Thoracic aorta (tissue), 2 donors: ENCODE data around the gene MVB12B. TPM values are rescaled to one million over a fixed set of nuclear protein-coding genes. Genes with fewer than 3 reads are reported as not detected.
A peak's percentile ranks its signal among the peaks of the same experiment; 100 is the strongest.

Experiments
- ATAC-seq: fragments of 150-250 bp; one replicate; pipeline ENCODE4 v1.8.0; 2017; ENCODE audit warnings: low read depth; ENCODE audit not compliant: insufficient number of reproducible peaks, low FRiP score
- DNase-seq: peaks from one replicate; pipeline ENCODE4 v3.0.0-alpha.2; 2020; ENCODE audit warnings: low spot score
- H3K27ac ChIP-seq, 2 donors: fragments of 200-600 bp; sonication (generic); 1 replicate in 1 of 2; 2 replicates in 1 of 2; pipeline ENCODE4 v1.5.1; 2016; ENCODE audit warnings: mild to moderate bottlenecking in 2 of 2, moderate library complexity in 2 of 2
- H3K27me3 ChIP-seq: fragments of 200-600 bp; sonication (generic); replicated peaks from 2 replicates; pipeline ENCODE4 v1.6.0; 2016; ENCODE audit warnings: mild to moderate bottlenecking; ENCODE audit not compliant: insufficient read depth
- H3K36me3 ChIP-seq: fragments of 200-600 bp; sonication (generic); one replicate; pipeline ENCODE4 v1.5.1; 2016
- H3K4me1 ChIP-seq, 2 donors: fragments of 200-600 bp; sonication (generic); 1 replicate in 1 of 2; 2 replicates in 1 of 2; pipeline versions ENCODE4 v1.5.1 to v1.6.0; 2016; ENCODE audit warnings: low read depth in 2 of 2, mild to moderate bottlenecking in 1 of 2; ENCODE audit not compliant: control insufficient read depth in 1 of 2
- H3K4me3 ChIP-seq: fragments of 200-600 bp; sonication (generic); 2 replicates; pipeline ENCODE4 v1.5.1; 2016; ENCODE audit warnings: mild to moderate bottlenecking
- H3K9me3 ChIP-seq: fragments of 200-600 bp; sonication (generic); 2 replicates; pipeline ENCODE4 v1.5.1; 2016
- total RNA-seq, 2 donors: library from RNA; depleted of rRNA; stranded (reverse); fragments of >200 nt; gene quantifications; one replicate each; pipeline versions ENCODE4 v1.1.0 to v1.2.3, GENCODE V29; 2016
- TF ChIP-seq, protein P1 (sequence below): fragments of 200-600 bp; sonication (generic); IDR thresholded peaks from one replicate; pipeline ENCODE4 v1.5.1; 2019; ENCODE audit warnings: antibody characterized with exemption

The MVB12B gene
- total RNA-seq, 2 donors from 2014 or later = 18.4 to 21.7 TPM

DNA sequence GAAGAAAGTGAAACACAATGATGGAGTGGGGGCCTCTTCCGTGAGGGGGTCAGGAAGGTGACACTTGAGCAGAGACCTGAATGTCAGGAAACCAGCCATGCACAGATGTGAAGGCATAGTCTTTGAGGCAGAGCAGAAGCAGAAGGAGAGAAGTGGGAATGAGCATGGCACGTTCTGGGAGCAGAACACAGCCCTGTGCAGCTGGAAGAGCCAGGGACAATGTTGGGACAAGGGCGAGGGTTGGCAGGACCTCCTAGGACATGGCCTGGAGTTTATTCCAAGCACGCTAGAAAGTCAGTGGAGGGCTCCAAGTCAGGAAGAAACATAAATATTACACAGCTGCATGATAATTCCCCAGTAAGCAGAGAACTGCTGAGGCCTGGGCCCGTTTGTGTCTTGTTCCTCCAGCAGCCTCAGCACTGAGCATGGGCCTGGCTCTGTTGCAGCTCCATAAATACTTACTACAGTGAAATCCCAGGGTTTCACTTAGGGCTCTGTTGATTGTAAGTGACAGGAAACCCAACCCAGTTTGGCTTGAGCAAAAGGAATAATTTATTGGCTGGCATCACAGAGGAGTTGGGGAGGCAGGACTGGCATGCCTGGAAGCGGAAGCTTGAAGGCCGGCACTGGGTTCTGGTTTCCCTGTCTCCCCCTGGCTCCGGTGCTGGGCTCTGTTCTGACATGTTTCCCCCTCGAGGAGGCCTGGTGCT is 66.2 kb downstream of the MVB12B start:
- peak; percentile 46 for ATAC-seq
- no peak for DNase-seq
- Histone ChIP-seq H3K27me3 (no peaks in the 10 kb centered on the region), H3K27ac (peak overlapping the region; percentile 59 to 71), H3K9me3 (no peaks in the 10 kb centered on the region), H3K4me3 (no peak overlapping the region), H3K36me3 (no peaks in the 10 kb centered on the region), H3K4me1 (peaks cover 8 to 25% of the 10 kb centered on the region in 2 donors)
- TF ChIP-seq, protein P1, sequence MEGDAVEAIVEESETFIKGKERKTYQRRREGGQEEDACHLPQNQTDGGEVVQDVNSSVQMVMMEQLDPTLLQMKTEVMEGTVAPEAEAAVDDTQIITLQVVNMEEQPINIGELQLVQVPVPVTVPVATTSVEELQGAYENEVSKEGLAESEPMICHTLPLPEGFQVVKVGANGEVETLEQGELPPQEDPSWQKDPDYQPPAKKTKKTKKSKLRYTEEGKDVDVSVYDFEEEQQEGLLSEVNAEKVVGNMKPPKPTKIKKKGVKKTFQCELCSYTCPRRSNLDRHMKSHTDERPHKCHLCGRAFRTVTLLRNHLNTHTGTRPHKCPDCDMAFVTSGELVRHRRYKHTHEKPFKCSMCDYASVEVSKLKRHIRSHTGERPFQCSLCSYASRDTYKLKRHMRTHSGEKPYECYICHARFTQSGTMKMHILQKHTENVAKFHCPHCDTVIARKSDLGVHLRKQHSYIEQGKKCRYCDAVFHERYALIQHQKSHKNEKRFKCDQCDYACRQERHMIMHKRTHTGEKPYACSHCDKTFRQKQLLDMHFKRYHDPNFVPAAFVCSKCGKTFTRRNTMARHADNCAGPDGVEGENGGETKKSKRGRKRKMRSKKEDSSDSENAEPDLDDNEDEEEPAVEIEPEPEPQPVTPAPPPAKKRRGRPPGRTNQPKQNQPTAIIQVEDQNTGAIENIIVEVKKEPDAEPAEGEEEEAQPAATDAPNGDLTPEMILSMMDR = no peak

DNA sequence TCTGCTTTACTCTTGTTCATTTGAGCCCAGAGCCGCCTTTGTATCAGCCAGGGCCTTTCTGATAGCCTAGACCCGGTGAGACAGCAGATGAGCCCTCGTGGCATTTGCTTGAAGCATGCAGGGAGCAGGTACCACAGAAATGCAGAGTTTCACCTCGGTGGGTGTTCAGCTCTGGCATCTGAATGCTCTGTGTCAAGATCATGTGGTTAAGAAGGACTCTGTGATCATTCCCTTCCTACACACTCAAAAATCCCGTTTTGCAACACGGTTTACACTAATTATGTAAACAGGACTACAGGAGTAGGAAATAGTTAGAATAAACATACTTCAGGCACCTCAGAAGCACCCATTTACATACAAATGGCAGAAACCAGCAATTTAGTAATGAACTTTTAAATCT is 67.2 kb downstream of the MVB12B start:
- H3K36me3 ChIP-seq = no peaks in the 10 kb centered on the region
- H3K4me3 ChIP-seq = no peak overlapping the region
- ATAC-seq (no peak), DNase-seq (no peak)
- TF ChIP-seq, protein P1 = no peak
- H3K27ac ChIP-seq = peak overlapping the region in 1 of 2 donors; percentile 71
- no peaks in the 10 kb centered on the region for H3K9me3 ChIP-seq
- H3K27me3 ChIP-seq = no peaks in the 10 kb centered on the region
- peaks cover 8 to 31% of the 10 kb centered on the region in 2 donors for H3K4me1 ChIP-seq

DNA sequence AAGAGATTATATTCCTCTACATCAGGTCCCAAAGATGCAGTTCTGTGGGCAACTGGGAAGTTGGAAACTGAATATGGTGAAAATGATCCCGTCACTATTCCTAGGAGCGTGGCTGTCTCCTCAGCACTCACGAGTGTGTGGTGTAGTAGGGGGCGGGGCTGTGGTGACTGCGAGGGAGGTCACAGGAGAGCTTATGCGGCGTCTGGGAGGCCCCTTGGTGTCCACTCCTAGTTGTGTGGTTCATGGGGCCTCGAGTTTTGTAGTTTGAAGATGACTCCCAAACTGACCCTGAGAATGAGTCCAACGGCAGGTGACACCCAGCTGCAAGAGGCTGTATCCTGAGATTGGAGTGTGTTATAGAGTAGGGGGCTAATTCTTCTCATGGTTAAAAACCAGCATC is 68.2 kb downstream of the MVB12B start:
- TF ChIP-seq, protein P1 = no peak
- no peak for DNase-seq
- Histone ChIP-seq H3K27me3 (no peaks in the 10 kb centered on the region), H3K4me3 (no peak overlapping the region), H3K9me3 (no peaks in the 10 kb centered on the region), H3K4me1 (peaks cover 8 to 31% of the 10 kb centered on the region in 2 donors), H3K27ac (no peak overlapping the region), H3K36me3 (no peaks in the 10 kb centered on the region)
- no peak for ATAC-seq

DNA sequence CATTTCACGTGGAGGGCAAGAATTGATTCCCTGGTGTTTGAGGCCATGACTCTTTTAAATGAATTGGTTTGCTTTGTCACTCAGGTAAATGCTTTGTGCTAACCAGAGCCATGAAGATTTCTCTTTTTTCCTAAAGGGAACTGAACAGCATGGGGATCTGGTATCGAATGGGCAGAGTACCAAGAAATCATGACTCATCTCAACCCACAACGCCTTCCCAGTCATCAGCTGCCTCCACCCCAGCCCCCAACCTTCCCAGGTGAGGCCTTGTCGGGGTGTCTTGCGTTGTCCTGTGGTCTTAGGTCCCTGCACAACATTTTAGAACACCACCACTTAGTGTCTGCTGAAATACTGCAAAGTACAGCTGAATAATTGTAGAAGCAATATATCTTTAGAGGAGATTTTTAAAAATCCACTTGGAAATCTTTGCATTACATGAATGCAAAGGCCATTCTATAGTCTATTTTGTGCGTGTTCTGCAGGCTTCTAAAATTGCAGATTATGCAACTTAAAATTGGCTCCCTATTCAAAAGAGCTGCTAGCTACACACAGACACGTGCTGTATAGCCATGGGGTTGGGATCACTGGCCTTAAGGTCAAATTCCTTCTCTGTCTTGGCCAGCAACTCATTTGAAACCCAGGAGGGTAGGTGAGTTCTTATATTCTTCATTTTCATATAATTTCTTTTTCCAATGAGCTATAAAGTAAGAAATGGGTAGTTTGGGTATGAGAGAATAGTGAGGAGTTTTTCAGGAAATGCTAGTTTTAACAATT is 69.0 kb downstream of the MVB12B start:
- DNase-seq = no peak
- H3K36me3 ChIP-seq = no peaks in the 10 kb centered on the region
- no peaks in the 10 kb centered on the region for H3K9me3 ChIP-seq
- H3K4me1 ChIP-seq = peaks cover 8 to 31% of the 10 kb centered on the region in 2 donors
- TF ChIP-seq, protein P1 = no peak
- ATAC-seq = no peak
- no peak overlapping the region for H3K27ac ChIP-seq
- H3K27me3 ChIP-seq = no peaks in the 10 kb centered on the region
- H3K4me3 ChIP-seq = no peak overlapping the region

DNA sequence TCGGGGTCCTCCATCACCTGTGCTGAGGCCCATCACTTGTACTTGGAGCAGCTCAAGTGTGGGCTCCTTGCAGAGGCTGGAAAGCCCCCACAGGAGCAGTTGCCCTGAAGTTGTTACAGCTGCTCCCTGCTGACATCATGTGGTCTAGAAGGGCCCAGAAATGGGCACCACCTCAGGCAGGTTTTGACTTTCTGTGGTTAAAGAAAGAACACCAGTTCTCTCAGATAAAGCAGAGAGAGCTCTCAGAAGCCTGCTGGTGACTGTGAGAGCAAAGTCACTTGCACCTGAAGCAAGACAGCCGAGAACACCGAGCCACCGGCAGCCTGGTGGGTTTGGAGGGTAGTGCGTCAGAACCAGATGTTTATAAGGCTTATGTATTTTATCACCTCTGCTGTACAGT is 70.4 kb downstream of the MVB12B start:
- DNase-seq = no peak
- peaks cover 7 to 22% of the 10 kb centered on the region in 2 donors for H3K4me1 ChIP-seq

More for the DNA sequence above, 70.4 kb downstream of the MVB12B start:
- H3K27ac ChIP-seq = no peak overlapping the region
- H3K4me3 ChIP-seq = no peak overlapping the region
- TF ChIP-seq, protein P1 = no peak
- ATAC-seq = no peak
- H3K36me3 ChIP-seq = no peaks in the 10 kb centered on the region
- no peaks in the 10 kb centered on the region for H3K27me3 ChIP-seq
- no peaks in the 10 kb centered on the region for H3K9me3 ChIP-seq
